CD1c-positive myeloid dendritic cell (primary cell): Measurements from ENCODE around the gene RPIA.
"Not testable (repeated sequence)": the region's sequence is repeated elsewhere in the genome, so short reads cannot be mapped to it uniquely, and the experiment has no call there.

Source experiments
- DNase-seq: peaks from one replicate; pipeline ENCODE4 v3.0.0-alpha.2; 2016; ENCODE audit errors: extremely low spot score

RPIA gene

DNA sequence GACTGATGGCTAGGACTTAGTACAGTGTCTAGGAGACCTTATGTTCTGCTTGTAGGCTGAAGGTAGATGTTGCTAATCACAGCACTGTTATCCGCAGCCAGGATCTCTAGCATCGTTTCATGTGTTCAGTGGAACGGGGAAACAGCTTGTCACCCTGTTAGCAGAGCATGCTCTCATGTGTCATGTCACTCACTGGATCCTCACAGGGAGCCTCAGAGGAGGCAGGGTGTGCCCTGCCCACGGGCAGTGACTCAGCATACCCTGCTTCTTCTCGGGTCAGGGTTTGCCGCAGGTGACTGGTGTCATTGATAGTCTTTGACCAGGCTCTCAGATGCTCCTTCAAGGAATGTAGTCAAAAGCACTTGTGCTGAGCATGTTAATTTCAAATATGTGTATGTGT, 44.4 kb downstream of the RPIA start:
- no peak for DNase-seq

DNA sequence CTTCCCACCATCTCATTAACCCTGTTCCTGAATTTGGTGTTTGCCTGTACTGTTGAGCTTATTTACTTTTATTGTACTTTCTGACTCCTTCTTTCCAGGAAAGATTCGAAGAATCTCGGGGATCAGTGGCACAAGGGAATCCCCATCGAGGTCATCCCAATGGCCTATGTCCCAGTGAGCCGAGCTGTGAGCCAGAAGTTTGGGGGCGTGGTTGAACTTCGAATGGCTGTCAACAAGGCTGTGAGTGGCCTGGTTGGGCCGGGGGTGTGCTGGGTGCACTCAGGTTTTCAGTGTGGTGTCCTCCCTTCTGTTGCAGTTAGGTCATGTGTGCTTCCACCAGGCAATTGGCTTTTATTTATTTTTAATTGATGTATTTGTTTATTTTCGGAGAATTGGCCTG, 45.0 kb downstream of the RPIA start:
- no peak for DNase-seq

GRCh38 chr2:88737385-88737784, 45.9 kb downstream of the RPIA start:
- DNase-seq: no peak

- DNase-seq: no peak
Measured at GRCh38 chr2:88738271-88738670, 46.8 kb downstream of the RPIA start.

DNA sequence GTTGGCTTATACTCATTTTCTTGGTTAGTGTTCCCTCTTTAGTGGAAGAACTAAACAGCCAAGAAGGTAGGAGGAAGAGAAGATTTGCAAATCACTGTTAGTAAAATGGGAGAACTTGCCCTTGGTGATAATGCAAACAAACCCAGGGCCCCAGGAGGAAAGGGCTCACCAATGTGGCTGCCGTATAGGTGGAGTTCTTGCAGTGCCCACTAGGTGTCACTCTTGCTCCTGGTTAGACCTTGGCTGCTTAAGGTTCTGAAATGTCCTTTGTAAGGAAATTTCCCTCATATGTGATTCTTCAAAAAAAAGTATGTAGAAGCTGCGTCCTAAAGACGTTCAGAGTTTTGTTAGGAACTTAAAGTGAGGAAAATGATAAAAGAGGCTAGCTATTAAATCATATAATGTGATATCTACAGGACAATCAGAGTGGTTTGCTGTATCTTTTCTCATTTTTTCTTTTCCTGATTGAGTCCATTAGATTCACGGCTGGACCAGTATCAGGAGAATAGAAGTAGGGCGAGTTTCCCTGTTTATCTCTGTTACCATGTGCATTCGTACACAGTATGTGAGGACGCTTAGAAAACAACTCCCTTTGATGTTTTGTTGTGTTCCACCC, 48.6 kb downstream of the RPIA start:
- DNase-seq: peak; percentile 56

DNA sequence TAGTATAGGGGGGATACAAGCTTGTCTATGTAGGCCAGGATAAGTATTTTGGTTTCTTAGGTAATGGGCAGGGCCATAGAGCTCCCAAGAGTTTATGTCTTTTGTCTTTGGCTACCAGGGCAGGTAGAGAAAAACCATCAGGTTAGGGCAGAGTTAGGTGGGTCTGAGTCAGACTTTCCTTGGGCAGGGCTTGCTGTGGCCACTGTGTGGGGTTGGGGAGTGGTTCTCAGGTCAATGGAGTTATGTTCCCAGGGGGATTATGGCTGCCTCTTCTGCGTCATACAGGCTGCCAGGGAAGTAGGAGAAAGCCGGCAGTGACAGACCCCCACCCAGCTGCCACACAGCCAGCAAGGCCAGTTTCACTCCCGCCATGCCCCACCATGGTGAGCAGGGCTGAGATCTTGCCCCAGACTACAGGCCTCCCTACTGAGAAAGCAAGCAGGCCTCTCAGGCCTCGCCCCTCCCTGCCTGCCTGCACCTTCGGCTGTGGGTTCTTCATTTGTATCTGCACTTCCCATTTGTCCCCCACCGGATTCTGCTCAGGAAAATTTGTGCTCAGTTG, 55.5 kb downstream of the RPIA start:
- DNase-seq: no peak

GRCh38 chr2:88747990-88748389, 56.5 kb downstream of the RPIA start:
- no peak for DNase-seq

GRCh38 chr2:88751768-88752167, 60.3 kb downstream of the RPIA start:
- DNase-seq: no peak

GRCh38 chr2:88753833-88754584, 62.5 kb downstream of the RPIA start:
- no peak for DNase-seq

DNA sequence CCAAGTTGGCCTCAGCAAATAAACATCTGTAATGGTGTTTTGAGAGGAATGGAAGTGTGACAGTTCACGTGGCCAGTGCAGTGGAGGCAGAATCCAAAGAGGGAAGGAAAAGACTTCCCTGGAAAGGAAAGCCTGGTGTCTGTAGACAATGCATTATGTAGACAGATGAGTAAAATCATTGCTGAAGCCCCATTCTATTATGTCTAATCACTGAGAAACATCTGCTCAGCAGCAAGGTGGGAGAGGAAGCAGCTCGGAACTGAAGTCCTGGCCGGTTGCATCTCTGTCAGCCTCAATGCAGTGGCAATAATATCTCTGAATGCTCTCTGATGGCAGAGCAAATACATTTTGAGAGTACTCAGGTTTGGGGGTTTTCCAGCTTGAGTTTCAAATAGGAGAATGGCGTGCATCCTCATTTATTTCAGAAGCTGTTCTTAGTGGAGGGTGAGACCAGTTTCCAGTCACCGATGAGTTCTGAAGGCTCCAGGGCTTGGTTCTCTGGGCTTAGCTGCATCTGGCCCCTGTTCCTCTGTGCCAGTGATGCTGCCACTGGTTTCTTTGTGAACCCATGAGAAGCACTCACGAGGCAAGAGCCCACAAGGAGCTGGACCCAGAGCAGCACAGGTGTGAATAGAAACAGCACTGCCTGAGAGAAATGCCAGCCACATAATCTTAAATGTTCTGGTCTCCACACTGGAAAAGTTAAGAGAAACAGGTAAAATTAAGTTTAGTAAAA, 63.3 kb downstream of the RPIA start:
- DNase-seq: no peak

DNA sequence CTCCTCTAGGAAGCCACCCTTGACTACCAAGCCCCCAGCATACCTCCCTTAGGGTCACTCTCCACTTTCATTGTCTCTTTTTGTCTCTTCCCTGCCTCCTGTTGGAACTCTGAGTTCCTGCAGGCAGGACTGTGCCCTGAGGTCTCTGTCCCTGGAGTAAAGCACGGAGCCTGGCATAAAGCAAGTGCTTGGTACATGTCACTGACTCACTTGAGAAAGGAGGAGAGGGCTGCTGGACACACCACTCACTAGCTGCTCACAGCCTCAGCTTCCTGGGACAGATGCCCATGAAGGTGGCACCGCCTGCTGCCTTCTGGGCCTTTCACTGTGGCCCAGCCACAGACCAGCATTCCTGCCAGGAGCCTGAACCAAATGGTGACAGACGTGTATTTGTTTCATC, 64.4 kb downstream of the RPIA start:
- DNase-seq: no peak

DNA sequence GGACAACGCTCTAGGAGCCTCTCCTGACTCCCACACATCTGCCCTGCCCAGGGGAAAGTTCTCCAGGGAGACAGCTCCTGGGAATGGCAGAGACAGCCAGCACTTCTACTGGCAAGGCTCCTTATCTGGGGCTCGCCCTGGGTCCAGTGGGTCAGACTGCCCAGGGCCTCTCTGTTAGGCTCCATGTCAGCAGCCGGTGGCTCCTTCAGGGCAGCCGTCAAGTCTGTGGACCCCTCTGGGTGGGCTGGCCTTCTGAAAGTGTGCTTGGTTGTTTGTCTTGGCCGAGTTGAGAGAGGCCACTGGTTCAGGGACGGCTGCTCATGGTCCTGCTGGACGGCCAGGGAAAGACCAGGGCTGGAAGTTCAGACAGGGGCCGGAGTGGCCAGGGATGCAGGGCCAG, 65.6 kb downstream of the RPIA start:
- DNase-seq: no peak

DNA sequence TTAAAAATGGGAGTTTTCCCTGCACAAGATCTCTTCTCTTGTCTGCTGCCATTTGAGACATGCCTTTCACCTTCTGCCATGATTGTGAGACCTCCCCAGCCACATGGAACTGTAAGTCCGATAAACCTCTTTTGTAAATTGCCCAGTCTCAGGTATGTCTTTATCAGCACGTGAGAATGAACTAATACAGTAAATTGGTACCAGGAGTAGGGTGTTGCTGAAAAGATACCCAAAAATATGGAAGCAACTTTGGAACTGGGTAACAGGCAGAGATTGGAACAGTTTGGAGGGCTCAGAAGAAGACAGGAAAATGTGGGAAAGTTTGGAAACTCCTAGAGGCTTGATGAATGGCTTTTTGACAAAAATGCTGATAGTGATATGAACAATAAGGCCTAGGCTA, 67.2 kb downstream of the RPIA start:
- DNase-seq: not testable (repeated sequence)

- DNase-seq: no peak
Measured at GRCh38 chr2:88760819-88761598, 69.5 kb downstream of the RPIA start.

DNA sequence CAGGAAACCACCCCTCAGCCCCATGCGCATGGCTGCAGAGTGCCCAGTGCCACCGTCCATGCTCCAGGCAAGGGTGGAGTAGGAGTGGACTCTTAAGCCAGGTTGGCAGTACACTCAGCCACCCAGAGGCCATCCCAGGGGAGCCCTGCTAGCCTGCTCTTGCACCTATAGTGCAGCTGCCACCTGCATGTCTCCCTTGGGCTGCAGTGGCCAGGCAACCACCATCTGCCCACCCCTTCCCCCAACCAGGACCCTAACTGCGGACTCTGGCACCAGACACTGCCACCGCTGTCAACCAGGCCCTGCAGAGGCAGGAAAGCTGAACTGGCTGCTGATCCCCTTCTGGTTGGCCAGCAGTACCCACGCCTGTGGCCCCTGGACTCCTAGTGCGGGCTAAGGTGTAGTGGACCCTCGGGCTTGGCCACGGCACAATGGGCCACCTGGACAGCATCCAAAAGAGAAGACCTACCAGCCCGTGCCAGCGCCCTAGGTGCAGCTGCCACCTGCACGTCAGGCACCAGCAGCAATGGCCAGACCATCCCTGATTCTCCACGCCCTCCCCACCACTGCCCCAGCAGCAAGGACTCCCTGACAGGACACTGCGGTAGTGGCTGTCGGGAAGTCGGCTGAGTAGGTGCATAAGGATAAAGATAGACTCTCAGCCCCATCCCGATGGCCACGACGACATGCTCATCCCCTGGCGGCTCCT, 72.8 kb downstream of the RPIA start:
- DNase-seq: no peak

DNA sequence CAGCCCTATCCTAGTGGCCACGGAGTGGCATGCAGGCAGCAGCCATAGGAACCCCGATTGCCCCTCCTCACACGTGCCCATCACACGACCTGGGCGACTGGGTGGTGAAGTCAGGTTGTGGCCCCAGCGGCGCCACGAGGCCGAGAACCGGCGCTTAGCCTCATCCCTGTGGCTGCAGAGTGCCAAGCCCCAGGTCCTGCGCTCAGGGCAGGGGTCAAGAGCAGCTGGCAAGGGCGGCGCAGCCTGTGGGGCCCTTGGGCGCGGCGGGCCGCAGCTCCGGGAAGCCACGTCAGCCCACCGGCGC, 73.3 kb downstream of the RPIA start:
- DNase-seq: no peak

- peak; percentile 13 for DNase-seq
Measured at GRCh38 chr2:88765154-88765888, 73.8 kb downstream of the RPIA start.

GRCh38 chr2:88765889-88766481, 74.5 kb downstream of the RPIA start:
- DNase-seq: not testable (repeated sequence)

- no peak for DNase-seq
Measured at GRCh38 chr2:88770016-88770415, 78.5 kb downstream of the RPIA start.
